Hepatocyte (in vitro differentiated cells): Measurements from ENCODE around the gene TXNRD1. TPM values are rescaled to one million over a fixed set of nuclear protein-coding genes. Genes with fewer than 3 reads are reported as not detected.
"Not testable (repeated sequence)": the region's sequence is repeated elsewhere in the genome, so short reads cannot be mapped to it uniquely, and the experiment has no call there.

Experiments
- DNase-seq: peaks from one replicate; pipeline ENCODE4 v3.0.0-alpha.2; 2016; ENCODE audit warnings: low spot score
- H2AFZ ChIP-seq: fragments of 200-600 bp; sonication (generic); 2 replicates; pipeline ENCODE4 v1.6.0; 2016; ENCODE audit warnings: antibody characterized with exemption, mild to moderate bottlenecking
- H3K27ac ChIP-seq: fragments of 200-600 bp; sonication (generic); 2 replicates; pipeline ENCODE4 v1.5.1; 2016; ENCODE audit warnings: mild to moderate bottlenecking
- H3K27me3 ChIP-seq: fragments of 200-600 bp; sonication (generic); 2 replicates; pipeline ENCODE4 v1.6.1; 2016
- H3K36me3 ChIP-seq: fragments of 200-600 bp; sonication (generic); replicated peaks from 2 replicates; pipeline ENCODE4 v1.5.1; 2016; ENCODE audit warnings: low read depth; ENCODE audit not compliant: insufficient read depth
- H3K4me1 ChIP-seq: fragments of 200-600 bp; sonication (generic); 2 replicates; pipeline ENCODE4 v1.5.1; 2016; ENCODE audit warnings: mild to moderate bottlenecking, moderate library complexity; ENCODE audit not compliant: insufficient read depth
- H3K4me2 ChIP-seq: fragments of 200-600 bp; sonication (generic); 2 replicates; pipeline ENCODE4 v1.6.0; 2016
- H3K4me3 ChIP-seq: fragments of 200-600 bp; sonication (generic); 2 replicates; pipeline ENCODE4 v1.5.1; 2016; ENCODE audit warnings: mild to moderate bottlenecking
- H3K79me2 ChIP-seq: fragments of 200-600 bp; sonication (generic); 2 replicates; pipeline ENCODE4 v1.6.0; 2017; ENCODE audit warnings: mild to moderate bottlenecking
- H3K9me2 ChIP-seq: fragments of 200-600 bp; sonication (generic); replicated peaks from 2 replicates; pipeline ENCODE4 v1.6.0; 2017; ENCODE audit warnings: mild to moderate bottlenecking; ENCODE audit not compliant: insufficient read depth
- H3K9me3 ChIP-seq: fragments of 200-600 bp; sonication (generic); 2 replicates; pipeline ENCODE4 v1.5.1; 2016; ENCODE audit warnings: low read depth, mild to moderate bottlenecking
- H4K20me1 ChIP-seq: fragments of 200-600 bp; sonication (generic); 2 replicates; pipeline ENCODE4 v1.6.0; 2016; ENCODE audit warnings: mild to moderate bottlenecking; ENCODE audit not compliant: insufficient read depth, poor library complexity, severe bottlenecking
- CTCF ChIP-seq: fragments of 200-600 bp; sonication (generic); IDR thresholded peaks from 2 replicates; pipeline ENCODE4 v1.5.1; 2016; ENCODE audit warnings: antibody characterized with exemption, mild to moderate bottlenecking; ENCODE audit not compliant: poor library complexity
- EZH2 ChIP-seq: fragments of 200-600 bp; sonication (generic); IDR thresholded peaks from 2 replicates; pipeline ENCODE4 v1.6.1; 2016; ENCODE audit warnings: antibody characterized with exemption, mild to moderate bottlenecking, borderline replicate concordance
- EZH2phosphoT487 ChIP-seq: fragments of 200-600 bp; sonication (generic); IDR thresholded peaks from one replicate; pipeline ENCODE4 v1.6.1; 2018; ENCODE audit warnings: antibody characterized with exemption, mild to moderate bottlenecking, low read depth, moderate library complexity; ENCODE audit not compliant: unreplicated experiment, severe bottlenecking
- WGBS: methylation state at CpG from one replicate; pipeline ENCODE4 v1.1.6; 2016; ENCODE audit warnings: low lambda C conversion rate; ENCODE audit errors: missing lambda C conversion rate; 5-methylcytosine and 5-hydroxymethylcytosine counted together
- polyA plus RNA-seq: library from polyadenylated mRNA; unstranded; fragments of >200 nt; fragmentation: Nextera tagmentation; extraction: Ambion mirVana; gene quantifications from 2 replicates; pipeline ENCODE4 v1.2.1, GENCODE V29; 2016
- total RNA-seq: library from RNA; depleted of rRNA; stranded (reverse); fragments of >200 nt; gene quantifications from 2 replicates; pipeline ENCODE4 v1.2.3, GENCODE V29; 2014

TXNRD1 gene
- total and polyA plus RNA-seq, 2 experiments from 2014 or later = 49.8 to 113 TPM

DNA sequence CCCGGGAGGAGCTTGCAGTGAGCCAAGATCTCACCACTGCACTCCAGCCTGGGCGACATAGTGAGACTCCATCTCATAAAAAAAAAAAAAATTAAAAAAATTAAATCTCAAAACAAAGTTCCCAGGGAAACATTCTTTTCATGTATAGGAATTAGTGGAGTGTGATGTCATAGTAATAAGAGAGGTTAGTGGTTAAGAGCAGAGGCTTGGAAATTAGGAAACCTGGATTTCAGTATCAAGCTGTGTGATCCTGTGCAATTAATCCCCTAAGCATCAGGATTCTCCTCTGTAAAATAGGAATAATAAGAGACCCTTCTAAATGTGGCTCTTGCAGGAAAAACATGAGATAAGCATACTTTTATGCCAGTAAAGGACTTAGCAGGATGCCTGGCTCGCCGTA lies 3.1 kb upstream of the TXNRD1 start:
- no peaks in the 10 kb centered on the region for H4K20me1 ChIP-seq
- 89% methylated on average over 4 of the region's 4 CpGs for WGBS
- H3K79me2 ChIP-seq = no peaks in the 10 kb centered on the region
- H3K36me3 ChIP-seq = no peaks in the 10 kb centered on the region
- H3K27me3 ChIP-seq = no peaks in the 10 kb centered on the region
- DNase-seq = no peak
- no peak overlapping the region for H3K4me3 ChIP-seq
- no peak overlapping the region for H3K27ac ChIP-seq
- H3K9me2 ChIP-seq = no peaks in the 10 kb centered on the region
- TF ChIP-seq CTCF (no peak), EZH2 (no peak), EZH2phosphoT487 (no peak)
- H2AFZ ChIP-seq = no peak overlapping the region
- no peak overlapping the region for H3K4me2 ChIP-seq
- peaks cover 3% of the 10 kb centered on the region for H3K4me1 ChIP-seq
- no peaks in the 10 kb centered on the region for H3K9me3 ChIP-seq

- no peak overlapping the region for H3K4me2 ChIP-seq
Observed at GRCh38 chr12:104213952-104214351, 1.6 kb upstream of the TXNRD1 start.

DNA sequence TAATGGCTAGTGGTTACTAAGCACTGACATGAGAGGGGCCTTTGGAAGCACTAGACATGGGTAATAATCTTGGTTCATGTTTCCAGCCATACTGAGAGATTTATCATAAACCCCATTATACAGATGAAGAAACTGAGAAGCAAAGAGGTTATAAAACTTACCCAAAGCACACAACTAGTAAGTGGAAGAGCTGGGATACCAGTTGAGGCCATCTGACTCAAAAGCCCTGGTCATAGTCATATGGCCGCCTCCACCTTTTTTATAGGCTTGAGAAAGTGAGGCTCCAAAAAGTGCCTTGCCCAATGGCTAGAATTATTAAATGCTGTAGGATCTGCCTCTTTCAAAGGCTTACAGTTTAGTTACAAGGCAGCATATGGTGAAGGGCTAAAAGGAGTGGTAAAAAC lies 944 bp downstream of the TXNRD1 start:
- Histone ChIP-seq H2AFZ (peak overlapping the region; percentile 97), H3K27ac (no peak overlapping the region), H3K9me2 (no peaks in the 10 kb centered on the region), H3K36me3 (no peaks in the 10 kb centered on the region), H3K4me3 (peak overlapping the region; percentile 60), H3K4me1 (peaks cover 11% of the 10 kb centered on the region), H3K27me3 (no peaks in the 10 kb centered on the region), H3K4me2 (peak overlapping the region; percentile 95), H3K79me2 (no peaks in the 10 kb centered on the region), H4K20me1 (no peaks in the 10 kb centered on the region), H3K9me3 (no peaks in the 10 kb centered on the region)
- TF ChIP-seq EZH2phosphoT487 = no peak
- no peak for TF ChIP-seq CTCF
- no peak for TF ChIP-seq EZH2
- WGBS = 94% methylated on average over 1 of the region's 1 CpG
- DNase-seq = no peak

More at GRCh38 chr12:104213952-104214351, 1.6 kb upstream of the TXNRD1 start:
- no peak for DNase-seq
- peaks cover 3% of the 10 kb centered on the region for H3K4me1 ChIP-seq
- H3K27me3 ChIP-seq = no peaks in the 10 kb centered on the region
- H4K20me1 ChIP-seq = no peaks in the 10 kb centered on the region
- H3K79me2 ChIP-seq = no peaks in the 10 kb centered on the region
- WGBS = 74% methylated on average over 2 of the region's 2 CpGs
- H3K36me3 ChIP-seq = no peaks in the 10 kb centered on the region
- TF ChIP-seq CTCF (no peak), EZH2phosphoT487 (no peak), EZH2 (no peak)
- no peak overlapping the region for H3K4me3 ChIP-seq
- no peaks in the 10 kb centered on the region for H3K9me2 ChIP-seq
- H3K9me3 ChIP-seq = no peaks in the 10 kb centered on the region
- no peak overlapping the region for H2AFZ ChIP-seq
- no peak overlapping the region for H3K27ac ChIP-seq

DNA sequence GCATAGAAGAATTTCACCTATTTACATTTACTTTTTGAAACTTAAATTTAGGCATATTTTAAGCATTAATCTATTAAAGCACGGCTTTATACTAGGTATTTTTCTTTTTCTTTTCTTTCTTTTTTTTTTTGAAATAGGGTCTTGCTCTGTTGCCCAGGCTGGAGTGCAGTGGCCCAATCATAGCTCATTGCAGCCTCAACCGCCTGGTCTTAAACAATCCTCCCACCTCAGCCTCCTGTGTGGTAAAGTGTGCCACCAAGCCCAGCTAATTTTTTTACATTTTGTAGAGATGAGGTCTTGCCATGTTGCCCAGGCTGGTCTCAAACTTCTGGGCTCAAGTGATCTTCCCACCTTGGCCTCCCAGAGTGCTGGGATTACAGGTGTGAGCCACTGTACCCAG lies 2.9 kb downstream of the TXNRD1 start:
- not testable (repeated sequence) for H2AFZ ChIP-seq, H3K9me3 ChIP-seq, DNase-seq, H3K4me2 ChIP-seq, H3K4me3 ChIP-seq, H3K36me3 ChIP-seq, H3K9me2 ChIP-seq, H3K27me3 ChIP-seq, H3K79me2 ChIP-seq, H4K20me1 ChIP-seq
- peaks cover 22% of the 10 kb centered on the region for H3K4me1 ChIP-seq
- H3K27ac ChIP-seq = peak overlapping the region; percentile 85
- 100% methylated on average over 2 of the region's 2 CpGs for WGBS
